HG03439 (cell line): ENCODE measurements around the gene LCTL.

Source experiments
- ATAC-seq: cut with Tn5 transposase; IDR thresholded peaks from one replicate; pipeline ENCODE4 v1.9.1; 2021; ENCODE audit warnings: mild to moderate bottlenecking, moderate library complexity; ENCODE audit not compliant: unreplicated experiment

LCTL gene

GRCh38 chr15:66565741-66566144, at the start of gene LCTL:
LCTL (minus strand) TSS chr15:66565998; CDS start chr15:66565365, 633 bp downstream.
- no peak for ATAC-seq

GRCh38 chr15:66614951-66615760, 49.4 kb upstream of the LCTL start:
- no peak for ATAC-seq

- no peak for ATAC-seq
Measured at GRCh38 chr15:66614456-66614855, 48.7 kb upstream of the LCTL start.

GRCh38 chr15:66613743-66614142, 47.9 kb upstream of the LCTL start:
- no peak for ATAC-seq

GRCh38 chr15:66611257-66612053, 45.7 kb upstream of the LCTL start:
- no peak for ATAC-seq

GRCh38 chr15:66609876-66610275, 44.1 kb upstream of the LCTL start:
- no peak for ATAC-seq

GRCh38 chr15:66608881-66609280, 43.1 kb upstream of the LCTL start:
- ATAC-seq = no peak

GRCh38 chr15:66608159-66608558, 42.4 kb upstream of the LCTL start:
- no peak for ATAC-seq

GRCh38 chr15:66603301-66604179, 37.7 kb upstream of the LCTL start:
- no peak for ATAC-seq

- no peak for ATAC-seq
Measured at GRCh38 chr15:66601521-66601920, 35.7 kb upstream of the LCTL start.

GRCh38 chr15:66600240-66600627, 34.4 kb upstream of the LCTL start:
- no peak for ATAC-seq

GRCh38 chr15:66599536-66600239, 33.9 kb upstream of the LCTL start:
- ATAC-seq = no peak

GRCh38 chr15:66598095-66598815, 32.5 kb upstream of the LCTL start:
- ATAC-seq = no peak

GRCh38 chr15:66595931-66596545, 30.2 kb upstream of the LCTL start:
- ATAC-seq = no peak

- ATAC-seq = no peak
Measured at GRCh38 chr15:66595332-66595731, 29.5 kb upstream of the LCTL start.

GRCh38 chr15:66594836-66595235, 29.0 kb upstream of the LCTL start:
- ATAC-seq = no peak

- no peak for ATAC-seq
Measured at GRCh38 chr15:66594344-66594743, 28.5 kb upstream of the LCTL start.

GRCh38 chr15:66593219-66593780, 27.5 kb upstream of the LCTL start:
- ATAC-seq = no peak
